HG03066 (cell line): ENCODE data around the gene DPP7.
A peak's percentile ranks its signal among the peaks of the same experiment; 100 is the strongest.
"Not testable (repeated sequence)": the region's sequence is repeated elsewhere in the genome, so short reads cannot be mapped to it uniquely, and the experiment has no call there.

ENCODE experiments used
- ATAC-seq: cut with Tn5 transposase; IDR thresholded peaks from one replicate; pipeline ENCODE4 v1.9.1; 2021; ENCODE audit warnings: low read depth; ENCODE audit not compliant: unreplicated experiment

The DPP7 gene

GRCh38 chr9:137130176-137130755 lies 15.7 kb upstream of the DPP7 start:
- peak; percentile 10 for ATAC-seq

- ATAC-seq, result peak; percentile 83
These were observed 15.1 kb upstream of the DPP7 start for GRCh38 chr9:137129456-137130175.

- peak; percentile 12 for ATAC-seq
These were observed 14.4 kb upstream of the DPP7 start for GRCh38 chr9:137128862-137129455.

- no peak for ATAC-seq
These were observed 13.8 kb upstream of the DPP7 start for GRCh38 chr9:137128158-137128861.

- ATAC-seq, result no peak
These were observed 13.0 kb upstream of the DPP7 start for GRCh38 chr9:137127301-137128157.

- ATAC-seq, result no peak
These were observed 12.3 kb upstream of the DPP7 start for GRCh38 chr9:137126786-137127185.

- not testable (repeated sequence) for ATAC-seq
These were observed 9.5 kb upstream of the DPP7 start for GRCh38 chr9:137123952-137124462.

GRCh38 chr9:137123468-137123837 lies 8.9 kb upstream of the DPP7 start:
- no peak for ATAC-seq

- ATAC-seq, result not testable (repeated sequence)
These were observed 8.4 kb upstream of the DPP7 start for GRCh38 chr9:137122796-137123467.

GRCh38 chr9:137121927-137122795 lies 7.6 kb upstream of the DPP7 start:
- ATAC-seq, result not testable (repeated sequence)

- ATAC-seq, result not testable (repeated sequence)
These were observed 3.6 kb upstream of the DPP7 start for GRCh38 chr9:137118092-137118603.

GRCh38 chr9:137117269-137117731 lies 2.8 kb upstream of the DPP7 start:
- ATAC-seq, result no peak

- ATAC-seq, result no peak
These were observed 2.2 kb upstream of the DPP7 start for GRCh38 chr9:137116728-137117127.

GRCh38 chr9:137116027-137116507 lies 1.5 kb upstream of the DPP7 start:
- ATAC-seq, result no peak

- no peak for ATAC-seq
These were observed 977 bp upstream of the DPP7 start for GRCh38 chr9:137115394-137116026.

GRCh38 chr9:137114220-137114612 lies 317 bp downstream of the DPP7 start:
- ATAC-seq, result no peak

- no peak for ATAC-seq
These were observed 961 bp downstream of the DPP7 start for GRCh38 chr9:137113385-137114159.
